GM21423 (cell line): ENCODE data around the gene MAP2K4.

ENCODE experiments used
- ATAC-seq: cut with Tn5 transposase; IDR thresholded peaks from one replicate; pipeline ENCODE4 v1.9.1; 2021; ENCODE audit warnings: mild to moderate bottlenecking, moderate library complexity; ENCODE audit not compliant: unreplicated experiment

Gene MAP2K4

GRCh38 chr17:12085076-12085949 lies 64.6 kb downstream of the MAP2K4 start:
- no peak for ATAC-seq

- no peak for ATAC-seq
Observed at GRCh38 chr17:12088035-12088434, 67.4 kb downstream of the MAP2K4 start.

- ATAC-seq = no peak
Observed at GRCh38 chr17:12089809-12090384, 69.2 kb downstream of the MAP2K4 start.

- ATAC-seq = no peak
Observed at GRCh38 chr17:12094336-12094735, 73.7 kb downstream of the MAP2K4 start.

- ATAC-seq = no peak
Observed at GRCh38 chr17:12095522-12095921, 74.8 kb downstream of the MAP2K4 start.

GRCh38 chr17:12097326-12097725 lies 76.6 kb downstream of the MAP2K4 start:
- ATAC-seq = no peak

- peak; percentile 98 for ATAC-seq
Observed at GRCh38 chr17:12098568-12098967, 77.9 kb downstream of the MAP2K4 start.

- no peak for ATAC-seq
Observed at GRCh38 chr17:12099412-12099811, 78.7 kb downstream of the MAP2K4 start.

- ATAC-seq = no peak
Observed at GRCh38 chr17:12104831-12105230, 84.2 kb downstream of the MAP2K4 start.

- no peak for ATAC-seq
Observed at GRCh38 chr17:12107905-12108304, 87.2 kb downstream of the MAP2K4 start.

- ATAC-seq = no peak
Observed at GRCh38 chr17:12110906-12111305, 90.2 kb downstream of the MAP2K4 start.

- ATAC-seq = no peak
Observed at GRCh38 chr17:12113156-12113555, 92.5 kb downstream of the MAP2K4 start.

- ATAC-seq = no peak
Observed at GRCh38 chr17:12114686-12115418, 94.2 kb downstream of the MAP2K4 start.

GRCh38 chr17:12116143-12116542 lies 95.5 kb downstream of the MAP2K4 start:
- no peak for ATAC-seq

- no peak for ATAC-seq
Observed at GRCh38 chr17:12118617-12119016, 97.9 kb downstream of the MAP2K4 start.

GRCh38 chr17:12122075-12122474 lies 101.4 kb downstream of the MAP2K4 start:
- no peak for ATAC-seq

- ATAC-seq = no peak
Observed at GRCh38 chr17:12127177-12127576, 106.5 kb downstream of the MAP2K4 start.

GRCh38 chr17:12127667-12128066 lies 107.0 kb downstream of the MAP2K4 start:
- ATAC-seq = no peak

- ATAC-seq = no peak
Observed at GRCh38 chr17:12128946-12129345, 108.3 kb downstream of the MAP2K4 start.

- no peak for ATAC-seq
Observed at GRCh38 chr17:12133183-12133582, 112.5 kb downstream of the MAP2K4 start.

GRCh38 chr17:12134101-12134500 lies 113.4 kb downstream of the MAP2K4 start:
- ATAC-seq = no peak

- ATAC-seq = no peak
Observed at GRCh38 chr17:12134587-12134986, 113.9 kb downstream of the MAP2K4 start.
